DMS79 treated with DMSO at 0.1 percent for 48 hours (cell line): ENCODE data around the gene FAT1.

ENCODE experiments used
- DNase-seq: peaks from one replicate; lab custom pipeline; 2025; lab: John Stamatoyannopoulos, UW

The FAT1 gene

DNA sequence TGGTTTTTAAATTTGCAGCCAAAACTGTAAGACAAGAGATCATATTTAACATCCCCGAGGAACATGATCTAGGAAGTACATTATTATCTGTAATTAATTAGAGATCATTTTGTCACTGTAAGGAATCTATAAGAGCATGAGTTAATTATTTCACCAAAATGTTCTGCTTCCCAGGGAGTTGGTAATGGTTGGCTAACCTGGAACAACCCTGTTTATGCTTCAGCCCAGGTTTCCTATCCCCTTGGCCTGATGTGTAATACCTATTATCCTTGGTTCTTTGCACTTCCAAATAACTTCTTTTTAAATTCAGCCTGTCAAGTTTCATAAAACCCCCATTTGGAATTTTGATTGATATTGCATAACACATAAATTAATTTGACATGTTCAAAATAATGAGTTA lies 161.9 kb downstream of the FAT1 start:
- DNase-seq: no peak

DNA sequence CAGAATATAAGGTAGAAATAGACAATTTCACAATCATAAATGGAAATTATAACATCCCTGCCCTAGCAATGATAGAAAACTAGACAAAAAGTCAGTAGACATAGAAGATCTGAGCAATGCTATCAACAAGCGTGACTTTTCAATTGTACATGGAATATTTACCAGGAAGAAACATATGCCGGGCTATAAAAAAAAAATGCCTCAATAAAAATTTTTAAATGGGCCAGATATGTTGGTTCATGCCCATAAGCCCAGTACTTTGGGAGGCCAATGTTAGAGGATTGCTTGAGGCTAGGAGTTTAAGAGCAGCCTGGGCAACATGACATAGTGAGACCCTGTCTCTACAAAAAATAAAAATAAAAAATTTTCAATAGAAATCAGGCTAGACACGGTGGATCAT lies 163.0 kb downstream of the FAT1 start:
- DNase-seq: no peak

DNA sequence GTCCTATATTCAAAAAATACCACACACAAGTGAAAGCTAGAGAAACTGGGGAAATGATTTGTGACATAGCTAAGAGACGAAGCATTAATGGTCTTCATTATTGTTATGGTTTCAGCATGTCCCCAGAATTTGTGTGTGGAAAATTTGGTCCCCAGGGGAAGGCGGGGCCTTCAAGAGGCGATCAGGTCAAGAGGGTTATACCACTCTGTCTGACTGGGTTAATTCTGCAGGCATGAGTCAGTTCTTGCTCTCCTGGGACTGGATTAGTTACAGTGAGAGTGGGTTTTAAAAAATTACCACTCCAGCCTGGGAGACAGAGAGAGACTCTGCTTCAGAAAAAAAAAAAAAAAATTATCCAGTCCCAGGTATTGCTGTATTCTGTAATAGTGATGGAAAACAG lies 166.2 kb downstream of the FAT1 start:
- DNase-seq: no peak

DNA sequence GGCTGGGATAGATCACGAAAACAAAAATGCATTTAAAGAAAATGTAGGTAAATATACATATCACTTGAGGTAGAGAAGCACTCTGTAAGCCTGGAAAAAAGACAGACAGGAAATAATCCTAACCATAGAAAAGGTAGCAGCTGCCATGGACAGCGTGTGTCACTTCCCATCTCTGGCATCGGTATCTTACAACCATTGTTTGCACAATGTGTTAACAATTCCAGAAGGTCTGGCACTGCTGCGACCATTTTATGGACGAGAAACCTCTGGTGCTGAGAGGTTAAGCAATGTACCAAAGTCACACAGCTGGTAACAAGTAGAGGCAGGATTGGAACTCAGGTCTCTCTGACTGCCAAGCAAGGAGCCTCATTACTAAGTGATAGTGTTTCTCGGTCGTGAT lies 166.6 kb downstream of the FAT1 start:
- no peak for DNase-seq

DNA sequence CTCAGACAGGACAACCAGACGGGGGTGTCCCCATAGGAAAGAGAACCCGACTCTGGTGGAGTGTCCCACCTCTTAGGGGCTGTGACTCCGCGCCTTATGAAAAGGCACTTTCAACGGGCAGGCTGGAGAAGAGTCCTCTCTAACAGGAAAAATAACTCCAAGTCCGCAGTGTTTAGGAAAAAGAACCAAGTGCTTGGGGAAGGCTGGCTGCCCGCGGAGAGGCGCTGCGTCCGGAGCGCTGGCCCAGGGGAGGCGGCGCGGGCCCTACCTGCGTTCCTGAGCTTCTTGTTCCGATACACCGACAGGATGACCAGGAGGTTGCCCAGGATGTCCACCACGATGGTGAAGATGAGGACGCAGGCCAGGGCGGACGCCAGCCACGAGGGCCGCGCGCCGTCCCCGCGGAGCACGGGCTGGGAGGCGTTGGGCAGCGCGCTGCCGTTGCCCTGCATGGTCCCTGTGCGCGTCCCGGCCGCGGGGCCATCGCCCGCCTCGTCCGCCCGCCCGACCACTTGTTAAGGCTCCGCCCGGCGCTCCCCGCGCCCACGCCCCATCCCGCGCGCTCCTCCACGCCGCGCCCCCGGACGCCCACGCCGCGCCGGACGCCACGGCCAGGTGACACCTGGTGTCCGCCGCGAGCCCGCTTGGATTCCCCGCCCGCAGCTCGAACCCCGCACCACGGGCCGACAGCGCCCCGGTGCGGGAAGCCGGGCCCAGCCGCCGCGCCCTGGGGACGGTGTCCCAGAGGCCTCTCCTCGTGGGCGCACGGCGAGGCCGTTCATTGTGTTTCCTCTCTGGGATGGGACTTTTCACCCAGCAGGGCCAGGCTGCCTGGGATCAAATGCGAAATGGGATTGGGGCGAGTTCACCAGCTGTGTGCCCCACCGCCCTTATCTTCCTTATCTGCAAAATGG lies 168.5 kb downstream of the FAT1 start, which contains the start of gene MTNR1A:
Gene MTNR1A, minus strand, starts transcription at position 654 of the 914 bp plus-strand sequence. Its CDS starts 202 bp downstream, at position 452.
- DNase-seq: no peak

DNA sequence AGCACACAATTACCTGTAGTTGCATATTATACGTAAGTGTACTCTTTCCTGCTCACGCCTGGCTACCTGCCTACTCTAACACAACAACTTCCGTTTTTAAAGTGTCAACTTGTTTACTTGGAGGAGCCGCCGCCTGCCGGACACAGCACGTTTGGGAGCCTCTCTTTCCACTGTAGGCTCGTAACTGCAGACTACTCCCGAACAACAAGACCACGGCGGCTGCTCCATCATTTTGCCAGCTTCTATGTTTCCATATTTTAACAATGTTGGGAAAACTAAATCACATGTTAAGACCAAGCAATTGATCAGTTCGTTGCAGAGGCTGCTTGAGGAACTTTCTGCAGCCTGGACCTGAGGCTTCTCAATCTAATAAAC lies 169.1 kb downstream of the FAT1 start:
- no peak for DNase-seq

DNA sequence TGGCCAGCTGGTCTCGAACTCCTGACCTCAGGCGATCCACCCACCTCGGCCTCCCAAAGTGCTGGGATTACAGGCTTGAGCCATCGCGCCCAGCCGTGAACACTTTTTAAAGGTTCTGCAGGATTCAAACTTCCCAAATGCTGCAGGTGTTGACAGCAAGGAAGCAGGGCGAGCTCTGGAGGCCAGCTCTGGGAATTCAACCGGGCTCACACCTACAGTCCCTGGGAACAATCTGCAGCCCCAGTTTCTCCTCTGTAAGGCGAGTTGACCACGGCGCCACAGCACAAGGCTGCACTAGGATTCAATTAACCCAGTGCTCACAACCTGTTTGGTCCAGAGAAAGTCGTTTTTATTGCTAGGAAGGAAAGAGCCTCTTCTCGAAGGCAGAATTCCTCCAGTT lies 169.9 kb downstream of the FAT1 start:
- no peak for DNase-seq

DNA sequence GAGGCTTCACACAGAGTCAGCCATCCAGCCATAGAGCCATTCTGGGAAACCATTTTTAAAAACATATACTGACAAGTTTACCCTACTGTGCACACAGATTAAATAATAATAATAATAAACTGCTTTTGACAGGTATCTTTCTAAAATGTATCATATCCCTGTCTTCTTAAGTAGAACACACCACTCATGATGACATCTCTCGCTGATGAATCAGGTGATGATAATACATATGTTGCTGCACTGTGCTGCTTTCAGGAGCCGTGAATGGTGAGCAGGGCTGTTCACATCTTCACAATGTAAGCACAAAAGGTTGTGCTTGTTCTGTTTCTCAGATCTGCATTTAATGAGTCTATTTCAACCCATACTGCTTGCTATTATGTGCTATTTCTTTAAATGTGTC lies 171.8 kb downstream of the FAT1 start:
- no peak for DNase-seq

DNA sequence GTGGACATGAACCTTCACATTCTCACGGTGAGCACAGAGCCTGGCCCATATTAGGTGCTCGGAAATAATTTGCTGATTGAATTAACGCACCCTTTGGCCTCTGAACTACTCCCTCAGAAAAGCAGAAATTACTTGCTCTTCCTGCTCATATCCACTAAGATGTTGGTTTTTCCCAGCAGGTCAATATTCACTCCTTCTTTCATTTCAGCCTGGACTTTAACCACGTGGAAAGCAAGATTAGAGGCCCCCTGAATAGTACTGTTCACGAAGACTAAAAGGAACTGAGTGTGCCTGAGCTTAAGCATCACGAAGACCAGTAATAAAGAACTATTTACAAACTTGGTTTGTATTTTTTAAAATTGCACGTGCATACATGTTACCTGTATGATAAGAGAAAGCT lies 178.2 kb downstream of the FAT1 start:
- no peak for DNase-seq

DNA sequence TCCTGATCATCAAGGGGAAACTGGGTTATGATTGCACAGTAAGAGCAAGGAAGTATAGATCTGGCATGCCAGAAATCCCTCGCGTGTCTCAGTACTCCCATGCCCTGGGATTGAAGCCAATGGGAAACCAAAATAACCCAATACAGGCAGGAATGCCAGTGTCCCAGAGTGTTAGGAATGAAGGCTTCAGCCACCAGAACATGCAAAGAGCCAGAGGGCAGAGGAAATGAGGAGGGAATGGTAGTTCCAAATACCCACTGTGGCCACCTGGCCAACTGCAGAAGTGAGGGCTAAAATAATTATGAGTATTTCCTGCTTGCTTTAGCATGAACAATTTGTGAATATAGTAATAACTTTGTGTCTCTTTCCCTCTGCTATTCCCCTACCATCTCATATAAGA lies 180.4 kb downstream of the FAT1 start:
- no peak for DNase-seq

DNA sequence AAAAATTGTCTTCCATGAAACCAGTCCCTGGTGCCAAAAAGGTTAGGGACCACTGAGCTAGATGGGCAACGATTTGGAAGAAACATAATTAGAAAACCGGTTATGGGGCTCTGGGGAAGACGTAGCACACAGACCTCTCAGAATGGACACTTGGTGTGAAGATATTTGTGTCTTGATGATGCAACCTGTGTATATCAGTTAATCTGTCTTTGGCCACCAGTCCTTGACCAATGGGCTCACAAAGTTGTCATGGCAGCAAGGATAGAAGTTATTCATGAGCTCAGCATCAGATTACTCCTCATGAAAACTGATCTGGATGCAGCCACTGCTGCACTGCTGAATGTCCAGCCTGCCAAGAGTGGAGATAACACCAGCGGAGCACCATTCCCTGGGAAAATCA lies 181.9 kb downstream of the FAT1 start:
- DNase-seq: no peak

DNA sequence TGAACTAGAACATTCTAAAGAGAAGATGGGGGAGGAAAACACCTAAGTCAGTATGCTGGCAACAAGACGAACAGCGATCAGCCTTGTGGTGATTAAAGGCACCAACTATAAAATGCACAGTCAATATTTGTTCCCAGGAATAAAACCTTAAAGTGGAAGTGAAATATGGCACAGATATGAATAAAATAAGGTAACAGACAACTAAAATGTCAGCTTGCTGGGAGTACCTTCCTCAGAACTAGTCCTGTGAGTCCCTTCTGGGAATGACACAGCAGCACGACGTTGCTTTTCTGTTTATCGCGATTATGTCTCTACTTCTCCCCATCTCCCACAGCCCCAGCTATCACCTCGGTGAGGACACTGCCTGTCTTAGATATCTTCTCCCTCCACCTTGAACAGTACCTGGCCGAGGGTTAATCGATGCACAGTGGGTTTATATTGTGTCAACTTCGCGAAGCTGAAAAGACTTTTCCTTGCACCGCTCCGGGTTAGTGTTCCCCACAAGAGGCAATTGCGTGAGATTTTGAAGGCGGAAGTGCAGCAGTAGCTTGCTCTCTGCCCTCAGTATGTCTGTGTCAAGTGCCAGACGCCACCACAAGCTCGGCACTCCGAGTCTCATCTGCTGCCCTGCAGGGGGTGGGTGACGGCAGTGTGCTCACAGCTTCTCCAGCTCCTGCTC lies 185.7 kb downstream of the FAT1 start:
- DNase-seq: no peak
